ENCODE results near the gene STX10.

STX10 gene

GRCh38 chr19:13139633-13140311, 10.4 kb downstream of the STX10 start:
- no peak for DNase-seq

GRCh38 chr19:13138916-13139198, 11.3 kb downstream of the STX10 start:
- no peak for DNase-seq

GRCh38 chr19:13138171-13138915, 11.8 kb downstream of the STX10 start:
- no peak for DNase-seq

- DNase-seq: no peak
Measured at GRCh38 chr19:13137290-13137794, 12.8 kb downstream of the STX10 start.

- DNase-seq: no peak
Measured at GRCh38 chr19:13135068-13136062, 14.8 kb downstream of the STX10 start.

- DNase-seq: no peak
Measured at GRCh38 chr19:13134626-13135025, 15.5 kb downstream of the STX10 start.

- no peak for DNase-seq
Measured at GRCh38 chr19:13133241-13133870, 16.8 kb downstream of the STX10 start.

GRCh38 chr19:13132471-13133180, 17.5 kb downstream of the STX10 start:
- peak in 1 of 2 donors; percentile 53 for DNase-seq

GRCh38 chr19:13130886-13131490, 19.2 kb downstream of the STX10 start:
- no peak for DNase-seq

- DNase-seq: no peak
Measured at GRCh38 chr19:13129384-13129783, 20.8 kb downstream of the STX10 start.

- DNase-seq: no peak
Measured at GRCh38 chr19:13128583-13128982, 21.6 kb downstream of the STX10 start.

GRCh38 chr19:13127811-13128575, 22.2 kb downstream of the STX10 start:
- DNase-seq: no peak

- no peak for DNase-seq
Measured at GRCh38 chr19:13127051-13127450, 23.1 kb downstream of the STX10 start.

- DNase-seq: no peak
Measured at GRCh38 chr19:13122980-13123957, 26.9 kb downstream of the STX10 start.

- DNase-seq: no peak
Measured at GRCh38 chr19:13122275-13122878, 27.8 kb downstream of the STX10 start.

- DNase-seq: no peak
Measured at GRCh38 chr19:13121551-13122274, 28.5 kb downstream of the STX10 start.

- DNase-seq: no peak
Measured at GRCh38 chr19:13120817-13121216, 29.4 kb downstream of the STX10 start.

- DNase-seq: no peak
Measured at GRCh38 chr19:13120031-13120430, 30.1 kb downstream of the STX10 start.

Measured in bone marrow (tissue), 2 donors.